RPMI8226 (cell line): Measurements from ENCODE around the gene TBX19.

Experiments
- DNase-seq: peaks from one replicate; pipeline ENCODE4 v3.0.0-alpha.2; 2015

Gene TBX19

DNA sequence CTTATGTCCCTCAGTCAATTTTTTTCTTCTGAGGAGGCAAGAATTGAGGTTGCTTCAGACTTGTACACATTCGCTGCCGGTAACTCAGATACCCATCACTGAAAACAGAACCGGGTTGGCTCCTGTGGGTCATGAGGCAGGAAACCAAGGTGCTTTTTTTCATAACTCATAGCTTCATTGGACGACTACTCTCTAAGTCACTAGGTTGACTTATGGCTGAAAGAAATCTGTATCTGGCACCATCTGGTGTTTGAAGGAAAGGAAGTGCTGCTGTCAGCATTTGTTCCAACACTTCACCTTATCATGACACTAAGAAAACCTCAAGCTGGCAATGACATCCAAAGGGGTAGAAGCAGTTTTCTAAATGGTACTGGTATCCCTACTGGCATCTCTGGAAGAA, 82.3 kb downstream of the TBX19 start:
- DNase-seq: peak; percentile 82
